Vagina (tissue), 2 donors: ENCODE data around the gene SEC11A.

Experiments used
- CTCF ChIP-seq, 3 experiments: fragments of 450-650 bp in 2 of 3; fragments of 200-600 bp in 1 of 3; sonication (generic) in 1 of 3; IDR thresholded peaks; one replicate each; pipeline ENCODE4 v1.5.1; 2017 to 2019; ENCODE audit warnings: antibody characterized with exemption in 3 of 3, mild to moderate bottlenecking in 2 of 3, moderate library complexity in 2 of 3
- POLR2A ChIP-seq, 2 donors: fragments of 450-650 bp; IDR thresholded peaks; one replicate each; pipeline ENCODE4 v1.6.1; 2017; ENCODE audit warnings: antibody characterized with exemption in 2 of 2, mild to moderate bottlenecking in 2 of 2, moderate library complexity in 2 of 2
- POLR2AphosphoS5 ChIP-seq, 2 donors: sonication (generic); formaldehyde crosslinking; IDR thresholded peaks; one replicate each; pipeline ENCODE4 v1.9.0; 2017; ENCODE audit warnings: antibody characterized with exemption in 2 of 2, mild to moderate bottlenecking in 2 of 2, low read depth in 1 of 2; ENCODE audit not compliant: insufficient read depth in 1 of 2

- TF ChIP-seq CTCF (IDR thresholded peaks at IDR 0.05) = no peak
- no peak for TF ChIP-seq POLR2A (IDR thresholded peaks at IDR 0.05)
- no peak for TF ChIP-seq POLR2AphosphoS5 (IDR thresholded peaks at IDR 0.05; ENCODE audit: insufficient read depth in 1 of 2, low read depth in 1 of 2)
Observed at GRCh38 chr15:84727429-84727828, 11.5 kb upstream of the SEC11A start.
